Measurements from ENCODE around the gene BUB1B.

BUB1B gene

DNA sequence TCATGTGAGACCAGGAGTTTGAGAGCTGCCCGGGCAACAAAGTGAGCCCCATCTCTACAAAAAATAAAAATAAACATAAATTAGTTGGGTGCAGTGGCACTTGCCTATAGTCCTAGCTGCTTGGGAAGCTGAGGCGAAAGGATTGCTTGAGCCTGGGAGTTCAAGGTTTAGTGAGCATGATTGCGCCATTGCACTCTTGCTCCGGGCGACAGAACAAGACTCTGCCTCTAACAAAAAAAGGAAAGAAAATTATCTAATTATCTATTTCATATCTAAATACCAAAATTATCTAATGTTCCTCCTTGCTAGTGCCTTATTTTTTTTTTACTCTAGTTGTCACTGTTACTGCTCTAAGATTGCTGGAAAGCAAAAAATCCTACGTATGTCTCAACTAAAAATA lies 61.3 kb downstream of the BUB1B start:
- TF ChIP-seq TAF1 (IDR thresholded peaks at IDR 0.05; ENCODE audit: low read depth): no peak
- TF ChIP-seq NFIC (IDR thresholded peaks at IDR 0.05): no peak
- no peak for TF ChIP-seq CREB1 (IDR thresholded peaks at IDR 0.05; ENCODE audit: low read depth)
- no peak for TF ChIP-seq TCF12 (IDR thresholded peaks at IDR 0.05; ENCODE audit: low read depth)
- no peak for TF ChIP-seq TEAD4 (IDR thresholded peaks at IDR 0.05)
- no peak for TF ChIP-seq REST (IDR thresholded peaks at IDR 0.05; ENCODE audit: low read depth)
- TF ChIP-seq YY1 (IDR thresholded peaks at IDR 0.05; ENCODE audit: low read depth): no peak
- TF ChIP-seq EGR1 (IDR thresholded peaks at IDR 0.05): no peak
- TF ChIP-seq EP300 (IDR thresholded peaks at IDR 0.05; ENCODE audit: borderline replicate concordance): no peak
- TF ChIP-seq RAD21 (IDR thresholded peaks at IDR 0.05; ENCODE audit: low read depth): no peak
- TF ChIP-seq CEBPB (IDR thresholded peaks at IDR 0.05): no peak
- no peak for TF ChIP-seq FOXM1 (IDR thresholded peaks at IDR 0.05; ENCODE audit: borderline replicate concordance, low read depth)
- TF ChIP-seq, protein P1, sequence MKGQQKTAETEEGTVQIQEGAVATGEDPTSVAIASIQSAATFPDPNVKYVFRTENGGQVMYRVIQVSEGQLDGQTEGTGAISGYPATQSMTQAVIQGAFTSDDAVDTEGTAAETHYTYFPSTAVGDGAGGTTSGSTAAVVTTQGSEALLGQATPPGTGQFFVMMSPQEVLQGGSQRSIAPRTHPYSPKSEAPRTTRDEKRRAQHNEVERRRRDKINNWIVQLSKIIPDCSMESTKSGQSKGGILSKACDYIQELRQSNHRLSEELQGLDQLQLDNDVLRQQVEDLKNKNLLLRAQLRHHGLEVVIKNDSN (IDR thresholded peaks at IDR 0.05): no peak
- no peak for TF ChIP-seq MAX (IDR thresholded peaks at IDR 0.05)
- TF ChIP-seq ZBTB7A (IDR thresholded peaks at IDR 0.05; ENCODE audit: low read depth): no peak

GRCh38 chr15:40226736-40227135 lies 65.9 kb downstream of the BUB1B start:
- TF ChIP-seq TCF12 (IDR thresholded peaks at IDR 0.05; ENCODE audit: low read depth) (no peak), CREB1 (IDR thresholded peaks at IDR 0.05; ENCODE audit: low read depth) (no peak), FOXM1 (IDR thresholded peaks at IDR 0.05; ENCODE audit: borderline replicate concordance, low read depth) (no peak), MAX (IDR thresholded peaks at IDR 0.05) (no peak), EP300 (IDR thresholded peaks at IDR 0.05; ENCODE audit: borderline replicate concordance) (no peak), NFIC (IDR thresholded peaks at IDR 0.05) (no peak), ZBTB7A (IDR thresholded peaks at IDR 0.05; ENCODE audit: low read depth) (no peak), TAF1 (IDR thresholded peaks at IDR 0.05; ENCODE audit: low read depth) (no peak), CEBPB (IDR thresholded peaks at IDR 0.05) (no peak), TEAD4 (IDR thresholded peaks at IDR 0.05) (no peak), REST (IDR thresholded peaks at IDR 0.05; ENCODE audit: low read depth) (no peak), YY1 (IDR thresholded peaks at IDR 0.05; ENCODE audit: low read depth) (no peak), RAD21 (IDR thresholded peaks at IDR 0.05; ENCODE audit: low read depth) (no peak), EGR1 (IDR thresholded peaks at IDR 0.05) (no peak)
- TF ChIP-seq, protein P1 (IDR thresholded peaks at IDR 0.05): no peak

DNA sequence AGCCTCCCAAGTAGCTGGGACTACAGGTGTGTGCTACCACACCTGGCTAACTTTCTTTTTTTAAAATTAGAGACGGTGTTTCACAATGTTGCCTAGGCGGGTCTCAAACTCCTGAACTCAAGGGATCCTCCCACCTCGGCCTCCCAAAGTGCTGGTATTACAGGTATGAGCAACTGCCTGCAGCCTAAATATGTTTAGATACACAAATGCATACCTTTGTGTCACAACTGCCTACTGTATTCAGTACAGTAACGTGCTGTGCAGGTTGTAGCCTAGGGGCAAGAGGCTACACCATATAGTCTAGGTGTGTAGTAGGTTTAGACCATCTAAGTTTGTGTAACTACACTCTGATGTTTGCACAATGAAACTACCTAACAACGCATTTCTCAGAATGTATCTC lies 68.4 kb downstream of the BUB1B start:
- TF ChIP-seq TEAD4 (IDR thresholded peaks at IDR 0.05): no peak
- TF ChIP-seq CEBPB (IDR thresholded peaks at IDR 0.05): no peak
- TF ChIP-seq MAX (IDR thresholded peaks at IDR 0.05): no peak
- no peak for TF ChIP-seq TAF1 (IDR thresholded peaks at IDR 0.05; ENCODE audit: low read depth)
- TF ChIP-seq, protein P1 (IDR thresholded peaks at IDR 0.05): no peak
- TF ChIP-seq TCF12 (IDR thresholded peaks at IDR 0.05; ENCODE audit: low read depth): no peak
- TF ChIP-seq RAD21 (IDR thresholded peaks at IDR 0.05; ENCODE audit: low read depth): no peak
- no peak for TF ChIP-seq NFIC (IDR thresholded peaks at IDR 0.05)
- no peak for TF ChIP-seq REST (IDR thresholded peaks at IDR 0.05; ENCODE audit: low read depth)
- no peak for TF ChIP-seq EGR1 (IDR thresholded peaks at IDR 0.05)
- TF ChIP-seq EP300 (IDR thresholded peaks at IDR 0.05; ENCODE audit: borderline replicate concordance): no peak
- TF ChIP-seq YY1 (IDR thresholded peaks at IDR 0.05; ENCODE audit: low read depth): no peak
- no peak for TF ChIP-seq FOXM1 (IDR thresholded peaks at IDR 0.05; ENCODE audit: borderline replicate concordance, low read depth)
- TF ChIP-seq CREB1 (IDR thresholded peaks at IDR 0.05; ENCODE audit: low read depth): no peak
- no peak for TF ChIP-seq ZBTB7A (IDR thresholded peaks at IDR 0.05; ENCODE audit: low read depth)
